ENCODE results near the gene PAX7.
"Not testable (repeated sequence)": the region's sequence is repeated elsewhere in the genome, so short reads cannot be mapped to it uniquely, and the experiment has no call there.

Gene PAX7

GRCh38 chr1:18670868-18671225 lies 40.2 kb downstream of the PAX7 start:
- Mint-ChIP-seq H3K27ac (no peak overlapping the region), H3K27me3 (peaks cover 48% of the 10 kb centered on the region), H3K4me1 (peaks cover 12% of the 10 kb centered on the region), H3K9me3 (no peaks in the 10 kb centered on the region), H3K36me3 (no peaks in the 10 kb centered on the region), H3K4me3 (no peak overlapping the region)
- DNase-seq, result no peak
- CTCF ChIA-PET, result no interaction called here

- H3K27me3 Mint-ChIP-seq, result peaks cover 53% of the 10 kb centered on the region
- CTCF ChIA-PET, result interaction anchor here (1.3 kb wide), 1 partner anchor 77 kb away, joined by 3 read pairs; no protein-coding TSS in a partner anchor
Measured at GRCh38 chr1:18673976-18674375, 43.3 kb downstream of the PAX7 start.

GRCh38 chr1:18676332-18676781 lies 45.7 kb downstream of the PAX7 start:
- peaks cover 52% of the 10 kb centered on the region for H3K27me3 Mint-ChIP-seq
- no peak overlapping the region for H3K27ac Mint-ChIP-seq
- no peaks in the 10 kb centered on the region for H3K4me1 Mint-ChIP-seq
- no peak overlapping the region for H3K4me3 Mint-ChIP-seq
- no peaks in the 10 kb centered on the region for H3K36me3 Mint-ChIP-seq
- CTCF ChIA-PET, result no interaction called here
- no peaks in the 10 kb centered on the region for H3K9me3 Mint-ChIP-seq
- DNase-seq, result no peak

More at GRCh38 chr1:18673976-18674375, 43.3 kb downstream of the PAX7 start:
- H3K9me3 Mint-ChIP-seq, result no peaks in the 10 kb centered on the region
- no peaks in the 10 kb centered on the region for H3K4me1 Mint-ChIP-seq
- no peak overlapping the region for H3K4me3 Mint-ChIP-seq
- no peaks in the 10 kb centered on the region for H3K36me3 Mint-ChIP-seq
- DNase-seq, result no peak
- H3K27ac Mint-ChIP-seq, result no peak overlapping the region

- Mint-ChIP-seq H3K36me3 (no peaks in the 10 kb centered on the region), H3K4me3 (no peak overlapping the region), H3K9me3 (no peaks in the 10 kb centered on the region), H3K27me3 (peaks cover 58% of the 10 kb centered on the region), H3K27ac (peak overlapping the region; percentile 77), H3K4me1 (no peaks in the 10 kb centered on the region)
- DNase-seq, result peak; percentile 33
- CTCF ChIA-PET, result interaction anchor here (0.7 to 4.3 kb wide), 9 partner anchors 11 to 125 kb away, joined by 3 to 39 read pairs (median 4); no protein-coding TSS in a partner anchor
Measured at GRCh38 chr1:18681423-18681835, 50.8 kb downstream of the PAX7 start.

- H3K4me3 Mint-ChIP-seq, result no peak overlapping the region
- no peak overlapping the region for H3K27ac Mint-ChIP-seq
- peaks cover 51% of the 10 kb centered on the region for H3K27me3 Mint-ChIP-seq
Measured at GRCh38 chr1:18682375-18682774, 51.7 kb downstream of the PAX7 start.

GRCh38 chr1:18684303-18684702 lies 53.7 kb downstream of the PAX7 start:
- no peaks in the 10 kb centered on the region for H3K4me1 Mint-ChIP-seq
- H3K9me3 Mint-ChIP-seq, result no peaks in the 10 kb centered on the region
- H3K27ac Mint-ChIP-seq, result no peak overlapping the region
- CTCF ChIA-PET, result interaction anchor here (2.0 kb wide), 1 partner anchor 88 kb away, joined by 11 read pairs; no protein-coding TSS in a partner anchor
- no peak overlapping the region for H3K4me3 Mint-ChIP-seq
- H3K36me3 Mint-ChIP-seq, result no peaks in the 10 kb centered on the region
- no peak for DNase-seq
- H3K27me3 Mint-ChIP-seq, result peaks cover 47% of the 10 kb centered on the region

More at GRCh38 chr1:18682375-18682774, 51.7 kb downstream of the PAX7 start:
- CTCF ChIA-PET, result interaction anchor here (0.8 to 4.3 kb wide), 3 partner anchors 12 to 85 kb away, joined by 3 to 39 read pairs (median 4); no protein-coding TSS in a partner anchor
- Mint-ChIP-seq H3K36me3 (no peaks in the 10 kb centered on the region), H3K9me3 (no peaks in the 10 kb centered on the region), H3K4me1 (no peaks in the 10 kb centered on the region)
- DNase-seq, result no peak

GRCh38 chr1:18686540-18686939 lies 55.9 kb downstream of the PAX7 start:
- H3K4me3 Mint-ChIP-seq, result no peak overlapping the region
- H3K27me3 Mint-ChIP-seq, result peaks cover 41% of the 10 kb centered on the region

GRCh38 chr1:18687273-18687672 lies 56.6 kb downstream of the PAX7 start:
- no peak overlapping the region for H3K27ac Mint-ChIP-seq
- H3K27me3 Mint-ChIP-seq, result peaks cover 48% of the 10 kb centered on the region

More at GRCh38 chr1:18686540-18686939, 55.9 kb downstream of the PAX7 start:
- no peaks in the 10 kb centered on the region for H3K36me3 Mint-ChIP-seq
- CTCF ChIA-PET, result interaction anchor here (0.7 kb wide), 1 partner anchor 92 kb away, joined by 3 read pairs; no protein-coding TSS in a partner anchor
- no peaks in the 10 kb centered on the region for H3K9me3 Mint-ChIP-seq
- DNase-seq, result no peak
- H3K4me1 Mint-ChIP-seq, result no peaks in the 10 kb centered on the region
- H3K27ac Mint-ChIP-seq, result no peak overlapping the region

GRCh38 chr1:18691648-18692047 lies 61.0 kb downstream of the PAX7 start:
- Mint-ChIP-seq H3K27me3 (peaks cover 44% of the 10 kb centered on the region), H3K36me3 (no peaks in the 10 kb centered on the region), H3K9me3 (no peaks in the 10 kb centered on the region), H3K4me3 (no peak overlapping the region), H3K27ac (no peak overlapping the region), H3K4me1 (no peaks in the 10 kb centered on the region)
- CTCF ChIA-PET, result interaction anchor here (0.9 to 1.2 kb wide), 2 partner anchors 10 to 95 kb away, joined by 3 to 5 read pairs; no protein-coding TSS in a partner anchor
- no peak for DNase-seq

More at GRCh38 chr1:18687273-18687672, 56.6 kb downstream of the PAX7 start:
- Mint-ChIP-seq H3K4me1 (no peaks in the 10 kb centered on the region), H3K4me3 (no peak overlapping the region), H3K9me3 (no peaks in the 10 kb centered on the region), H3K36me3 (no peaks in the 10 kb centered on the region)
- CTCF ChIA-PET, result no interaction called here
- DNase-seq, result no peak

GRCh38 chr1:18693256-18694098 lies 62.8 kb downstream of the PAX7 start:
- DNase-seq, result no peak
- Mint-ChIP-seq H3K27ac (no peak overlapping the region), H3K36me3 (no peaks in the 10 kb centered on the region), H3K9me3 (no peaks in the 10 kb centered on the region), H3K4me3 (no peak overlapping the region), H3K4me1 (no peaks in the 10 kb centered on the region), H3K27me3 (peaks cover 44% of the 10 kb centered on the region)
- CTCF ChIA-PET, result no interaction called here

GRCh38 chr1:18694289-18694688 lies 63.6 kb downstream of the PAX7 start:
- DNase-seq, CTCF ChIA-PET, H3K36me3 Mint-ChIP-seq, H3K4me1 Mint-ChIP-seq, H3K9me3 Mint-ChIP-seq, H3K4me3 Mint-ChIP-seq, H3K27ac Mint-ChIP-seq: not testable (repeated sequence)
- peaks cover 52% of the 10 kb centered on the region for H3K27me3 Mint-ChIP-seq

- Mint-ChIP-seq H3K9me3 (no peaks in the 10 kb centered on the region), H3K4me3 (no peak overlapping the region), H3K4me1 (no peaks in the 10 kb centered on the region), H3K27ac (no peak overlapping the region), H3K27me3 (peaks cover 62% of the 10 kb centered on the region), H3K36me3 (no peaks in the 10 kb centered on the region)
- CTCF ChIA-PET, result no interaction called here
- DNase-seq, result no peak
Measured at GRCh38 chr1:18697541-18697940, 66.9 kb downstream of the PAX7 start.

- Mint-ChIP-seq H3K27ac (no peak overlapping the region), H3K4me1 (no peaks in the 10 kb centered on the region), H3K9me3 (no peaks in the 10 kb centered on the region), H3K4me3 (no peak overlapping the region), H3K27me3 (peaks cover 61% of the 10 kb centered on the region), H3K36me3 (no peaks in the 10 kb centered on the region)
- DNase-seq, result no peak
- CTCF ChIA-PET, result no interaction called here
Measured at GRCh38 chr1:18700530-18700929, 69.9 kb downstream of the PAX7 start.

- peaks cover 66% of the 10 kb centered on the region for H3K27me3 Mint-ChIP-seq
- no peaks in the 10 kb centered on the region for H3K36me3 Mint-ChIP-seq
- H3K9me3 Mint-ChIP-seq, result no peaks in the 10 kb centered on the region
- H3K27ac Mint-ChIP-seq, result no peak overlapping the region
- no peak overlapping the region for H3K4me3 Mint-ChIP-seq
- DNase-seq, result no peak
- CTCF ChIA-PET, result no interaction called here
- H3K4me1 Mint-ChIP-seq, result peaks cover 3% of the 10 kb centered on the region
Measured at GRCh38 chr1:18701183-18701582, 70.5 kb downstream of the PAX7 start.

Data from activated naive CD4-positive, alpha-beta T cell treated with anti-CD3 and anti-CD28 coated beads, Interleukin-2, amount 10 ng/mL, durations not matched to agents 7 days and 5 days (primary cell).